Suprapubic skin (tissue), 4 donors: ENCODE results near the gene CHD9NB.
A peak's percentile ranks its signal among the peaks of the same experiment; 100 is the strongest.

Source experiments
- CTCF ChIP-seq, 2 donors: fragments of 200-600 bp in 1 of 2; fragments of 450-650 bp in 1 of 2; sonication (generic) in 1 of 2; IDR thresholded peaks; one replicate each; pipeline ENCODE4 v1.5.1; 2016 to 2019; ENCODE audit warnings: antibody characterized with exemption in 2 of 2, mild to moderate bottlenecking in 1 of 2, moderate library complexity in 1 of 2
- EP300 ChIP-seq: sonication (generic); formaldehyde crosslinking; IDR thresholded peaks from one replicate; pipeline ENCODE4 v1.6.1; 2017; ENCODE audit warnings: antibody characterized with exemption
- POLR2AphosphoS5 ChIP-seq, 3 donors: sonication (generic); formaldehyde crosslinking; IDR thresholded peaks; one replicate each; pipeline ENCODE4 v1.6.1; 2017; ENCODE audit warnings: antibody characterized with exemption in 3 of 3

GRCh38 chr16:53045341-53046220, 7.1 kb downstream of the CHD9NB start:
- TF ChIP-seq CTCF (IDR thresholded peaks at IDR 0.05) (no peak), POLR2AphosphoS5 (IDR thresholded peaks at IDR 0.05) (peak in 1 of 3 donors; percentile 6), EP300 (no peak)
